Ishikawa (cell line): ENCODE data around the gene PARD3B.

Source experiments
- CEBPB ChIP-seq: IDR thresholded peaks from 2 replicates; pipeline ENCODE4 v1.6.1; 2012
- CREB1 ChIP-seq: IDR thresholded peaks from 2 replicates; pipeline ENCODE4 v1.6.1; 2012; ENCODE audit warnings: low read depth
- RAD21 ChIP-seq: IDR thresholded peaks from 2 replicates; pipeline ENCODE4 v1.6.1; 2012; ENCODE audit warnings: low read depth
- TAF1 ChIP-seq: IDR thresholded peaks from 2 replicates; pipeline ENCODE4 v1.6.1; 2012; ENCODE audit warnings: low read depth, mild to moderate bottlenecking
- TCF12 ChIP-seq: IDR thresholded peaks from 2 replicates; pipeline ENCODE4 v1.6.1; 2012; ENCODE audit warnings: low read depth
- TF ChIP-seq, protein P1 (sequence below): IDR thresholded peaks from 2 replicates; pipeline ENCODE4 v1.6.1; 2012; ENCODE audit warnings: low read depth, mild to moderate bottlenecking

DNA sequence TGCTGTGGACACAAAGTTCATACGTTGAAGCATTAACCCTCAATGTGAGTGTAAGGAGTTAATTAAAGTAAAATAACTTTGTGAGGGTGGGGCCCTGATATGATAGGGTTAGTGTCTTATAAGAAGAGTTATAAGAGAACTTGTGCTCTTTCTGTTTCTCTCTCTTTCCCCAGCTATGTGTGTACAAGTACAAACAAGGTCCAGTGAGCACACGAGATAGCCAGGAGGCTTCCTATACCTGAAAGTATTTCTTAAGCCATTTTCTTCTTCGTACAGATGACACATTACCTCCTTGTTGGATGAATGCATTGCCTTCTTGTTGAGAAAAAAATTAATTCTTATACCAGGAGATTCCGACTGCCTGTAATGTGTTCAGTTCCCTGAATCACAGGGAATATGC lies 301.2 kb downstream of the PARD3B start:
- no peak for TF ChIP-seq TCF12
- no peak for TF ChIP-seq RAD21
- TF ChIP-seq CEBPB: no peak
- no peak for TF ChIP-seq TAF1
- no peak for TF ChIP-seq CREB1
- TF ChIP-seq, protein P1, sequence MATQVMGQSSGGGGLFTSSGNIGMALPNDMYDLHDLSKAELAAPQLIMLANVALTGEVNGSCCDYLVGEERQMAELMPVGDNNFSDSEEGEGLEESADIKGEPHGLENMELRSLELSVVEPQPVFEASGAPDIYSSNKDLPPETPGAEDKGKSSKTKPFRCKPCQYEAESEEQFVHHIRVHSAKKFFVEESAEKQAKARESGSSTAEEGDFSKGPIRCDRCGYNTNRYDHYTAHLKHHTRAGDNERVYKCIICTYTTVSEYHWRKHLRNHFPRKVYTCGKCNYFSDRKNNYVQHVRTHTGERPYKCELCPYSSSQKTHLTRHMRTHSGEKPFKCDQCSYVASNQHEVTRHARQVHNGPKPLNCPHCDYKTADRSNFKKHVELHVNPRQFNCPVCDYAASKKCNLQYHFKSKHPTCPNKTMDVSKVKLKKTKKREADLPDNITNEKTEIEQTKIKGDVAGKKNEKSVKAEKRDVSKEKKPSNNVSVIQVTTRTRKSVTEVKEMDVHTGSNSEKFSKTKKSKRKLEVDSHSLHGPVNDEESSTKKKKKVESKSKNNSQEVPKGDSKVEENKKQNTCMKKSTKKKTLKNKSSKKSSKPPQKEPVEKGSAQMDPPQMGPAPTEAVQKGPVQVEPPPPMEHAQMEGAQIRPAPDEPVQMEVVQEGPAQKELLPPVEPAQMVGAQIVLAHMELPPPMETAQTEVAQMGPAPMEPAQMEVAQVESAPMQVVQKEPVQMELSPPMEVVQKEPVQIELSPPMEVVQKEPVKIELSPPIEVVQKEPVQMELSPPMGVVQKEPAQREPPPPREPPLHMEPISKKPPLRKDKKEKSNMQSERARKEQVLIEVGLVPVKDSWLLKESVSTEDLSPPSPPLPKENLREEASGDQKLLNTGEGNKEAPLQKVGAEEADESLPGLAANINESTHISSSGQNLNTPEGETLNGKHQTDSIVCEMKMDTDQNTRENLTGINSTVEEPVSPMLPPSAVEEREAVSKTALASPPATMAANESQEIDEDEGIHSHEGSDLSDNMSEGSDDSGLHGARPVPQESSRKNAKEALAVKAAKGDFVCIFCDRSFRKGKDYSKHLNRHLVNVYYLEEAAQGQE: no peak
